Endodermal cell (in vitro differentiated cells): Measurements from ENCODE around the gene DNMT3A. TPM values are rescaled to one million over a fixed set of nuclear protein-coding genes. Genes with fewer than 3 reads are reported as not detected.

ENCODE experiments used
- DNase-seq: peaks from one replicate; pipeline ENCODE4 v3.0.0-alpha.2; 2017
- H3K27ac ChIP-seq: 2 replicates; pipeline ENCODE4 v1.5.1; 2013; ENCODE audit warnings: mild to moderate bottlenecking, low read depth, low read length, moderate library complexity
- H3K27me3 ChIP-seq: 2 replicates; pipeline ENCODE4 v1.6.1; 2013; ENCODE audit warnings: mild to moderate bottlenecking, low read length, moderate library complexity; ENCODE audit not compliant: insufficient read depth, control insufficient read depth, poor library complexity, severe bottlenecking
- H3K36me3 ChIP-seq: 2 replicates; pipeline ENCODE4 v1.7.0; 2013; ENCODE audit warnings: mild to moderate bottlenecking, low read length, moderate library complexity; ENCODE audit not compliant: control insufficient read depth, insufficient read depth
- H3K4me1 ChIP-seq: one replicate; pipeline ENCODE4 v1.7.0; 2013; ENCODE audit warnings: low read length; ENCODE audit not compliant: control insufficient read depth, insufficient read depth
- H3K4me3 ChIP-seq: 2 replicates; pipeline ENCODE4 v1.5.1; 2013; ENCODE audit warnings: mild to moderate bottlenecking, low read length, moderate library complexity
- H3K9ac ChIP-seq: 2 replicates; pipeline ENCODE4 v1.6.1; 2013; ENCODE audit warnings: mild to moderate bottlenecking, low read length, moderate library complexity; ENCODE audit not compliant: poor library complexity, severe bottlenecking; ENCODE audit errors: extremely low read depth
- H3K9me3 ChIP-seq: 2 replicates; pipeline ENCODE4 v1.6.1; 2013; ENCODE audit warnings: mild to moderate bottlenecking, low read length, moderate library complexity; ENCODE audit not compliant: control insufficient read depth
- H3K27ac Mint-ChIP-seq: 2 replicates; pipeline ENCODE4 v1.8.0; 2020; ENCODE audit warnings: mixed read lengths
- H3K27me3 Mint-ChIP-seq: 2 replicates; pipeline ENCODE4 v1.8.0; 2021; ENCODE audit warnings: mild to moderate bottlenecking, mixed read lengths; ENCODE audit not compliant: insufficient read depth
- H3K36me3 Mint-ChIP-seq: 2 replicates; pipeline ENCODE4 v1.8.0; 2020; ENCODE audit warnings: low read depth, mixed read lengths
- H3K4me1 Mint-ChIP-seq: 2 replicates; pipeline ENCODE4 v1.8.0; 2020; ENCODE audit warnings: mixed read lengths
- H3K4me3 Mint-ChIP-seq: 2 replicates; pipeline ENCODE4 v1.8.0; 2020; ENCODE audit warnings: mild to moderate bottlenecking, moderate library complexity, mixed read lengths
- H3K9me3 Mint-ChIP-seq: 2 replicates; pipeline ENCODE4 v1.8.0; 2020; ENCODE audit warnings: mild to moderate bottlenecking, mixed read lengths
- WGBS, 2 experiments: methylation state at CpG; one replicate each; pipeline versions ENCODE4 v1.1.5 to v1.1.7; 2013; ENCODE audit warnings: missing lambda C conversion rate in 2 of 2, mixed read lengths in 1 of 2; ENCODE audit not compliant: insufficient coverage in 1 of 2, insufficient read length in 1 of 2; 5-methylcytosine and 5-hydroxymethylcytosine counted together
- total RNA-seq, 2 donors: library from RNA; stranded (reverse); fragmentation: NEBNext Ultra II Directional in 1 of 2; extraction: Animal tissue kit (Norgen Biotek cat#: 25700) in 1 of 2; gene quantifications; 2 replicates in 1 of 2; 3 replicates in 1 of 2; pipeline ENCODE4 v1.2.1, GENCODE V29; 2021
- TF ChIP-seq, protein P1 (sequence below): fragments of 200-600 bp; sonication (generic); conservative IDR thresholded peaks from 2 replicates; pipeline ENCODE4 v1.5.0; 2021; ENCODE audit warnings: antibody characterized with exemption, mild to moderate bottlenecking

Gene DNMT3A
- total RNA-seq, 2 donors from 2014 or later = 124 to 139 TPM

- DNase-seq = no peak
- H3K9me3 ChIP-seq = no peaks in the 10 kb centered on the region
- H3K36me3 Mint-ChIP-seq = no peaks in the 10 kb centered on the region
- no peak overlapping the region for H3K4me3 Mint-ChIP-seq
- 92% methylated on average over 4 to 13 of the region's 13 CpGs for WGBS, 2 experiments
- H3K27ac Mint-ChIP-seq = no peak overlapping the region
- no peaks in the 10 kb centered on the region for H3K9me3 Mint-ChIP-seq
- H3K4me3 ChIP-seq = no peak overlapping the region
- TF ChIP-seq, protein P1, sequence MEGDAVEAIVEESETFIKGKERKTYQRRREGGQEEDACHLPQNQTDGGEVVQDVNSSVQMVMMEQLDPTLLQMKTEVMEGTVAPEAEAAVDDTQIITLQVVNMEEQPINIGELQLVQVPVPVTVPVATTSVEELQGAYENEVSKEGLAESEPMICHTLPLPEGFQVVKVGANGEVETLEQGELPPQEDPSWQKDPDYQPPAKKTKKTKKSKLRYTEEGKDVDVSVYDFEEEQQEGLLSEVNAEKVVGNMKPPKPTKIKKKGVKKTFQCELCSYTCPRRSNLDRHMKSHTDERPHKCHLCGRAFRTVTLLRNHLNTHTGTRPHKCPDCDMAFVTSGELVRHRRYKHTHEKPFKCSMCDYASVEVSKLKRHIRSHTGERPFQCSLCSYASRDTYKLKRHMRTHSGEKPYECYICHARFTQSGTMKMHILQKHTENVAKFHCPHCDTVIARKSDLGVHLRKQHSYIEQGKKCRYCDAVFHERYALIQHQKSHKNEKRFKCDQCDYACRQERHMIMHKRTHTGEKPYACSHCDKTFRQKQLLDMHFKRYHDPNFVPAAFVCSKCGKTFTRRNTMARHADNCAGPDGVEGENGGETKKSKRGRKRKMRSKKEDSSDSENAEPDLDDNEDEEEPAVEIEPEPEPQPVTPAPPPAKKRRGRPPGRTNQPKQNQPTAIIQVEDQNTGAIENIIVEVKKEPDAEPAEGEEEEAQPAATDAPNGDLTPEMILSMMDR = no peak
- peaks cover 10% of the 10 kb centered on the region for H3K4me1 ChIP-seq
- H3K9ac ChIP-seq = no peak overlapping the region
- H3K36me3 ChIP-seq = no peaks in the 10 kb centered on the region
- H3K4me1 Mint-ChIP-seq = peaks cover 12% of the 10 kb centered on the region
- H3K27me3 Mint-ChIP-seq = peaks cover 9% of the 10 kb centered on the region
- peaks cover 7% of the 10 kb centered on the region for H3K27me3 ChIP-seq
- no peak overlapping the region for H3K27ac ChIP-seq
These were observed 3.3 kb downstream of the DNMT3A start for GRCh38 chr2:25338401-25338800.

GRCh38 chr2:25337891-25338290 is 3.8 kb downstream of the DNMT3A start:
- Histone ChIP-seq H3K4me3 (no peak overlapping the region), H3K36me3 (no peaks in the 10 kb centered on the region), H3K9ac (no peak overlapping the region), H3K4me1 (peaks cover 10% of the 10 kb centered on the region), H3K27ac (no peak overlapping the region), H3K27me3 (peaks cover 2% of the 10 kb centered on the region), H3K9me3 (no peaks in the 10 kb centered on the region)
- no peaks in the 10 kb centered on the region for H3K36me3 Mint-ChIP-seq
- no peaks in the 10 kb centered on the region for H3K9me3 Mint-ChIP-seq
- TF ChIP-seq, protein P1 = no peak
- no peak for DNase-seq
- no peak overlapping the region for H3K4me3 Mint-ChIP-seq
- 93 to 100% methylated on average over 1 to 7 of the region's 7 CpGs for WGBS, 2 experiments
- no peak overlapping the region for H3K27ac Mint-ChIP-seq
- H3K27me3 Mint-ChIP-seq = peaks cover 3% of the 10 kb centered on the region
- H3K4me1 Mint-ChIP-seq = peaks cover 12% of the 10 kb centered on the region

- Mint-ChIP-seq H3K9me3 (no peaks in the 10 kb centered on the region), H3K27ac (no peak overlapping the region), H3K4me3 (no peak overlapping the region), H3K36me3 (no peaks in the 10 kb centered on the region), H3K27me3 (no peaks in the 10 kb centered on the region), H3K4me1 (peaks cover 12% of the 10 kb centered on the region)
- H3K4me1 ChIP-seq = peaks cover 10% of the 10 kb centered on the region
- no peak for DNase-seq
- TF ChIP-seq, protein P1 = no peak
- H3K36me3 ChIP-seq = no peaks in the 10 kb centered on the region
- WGBS, 2 experiments = 89 to 93% methylated on average over 5 to 10 of the region's 10 CpGs
- no peak overlapping the region for H3K27ac ChIP-seq
- H3K9me3 ChIP-seq = no peaks in the 10 kb centered on the region
- no peaks in the 10 kb centered on the region for H3K27me3 ChIP-seq
- H3K4me3 ChIP-seq = no peak overlapping the region
- no peak overlapping the region for H3K9ac ChIP-seq
These were observed 4.4 kb downstream of the DNMT3A start for GRCh38 chr2:25337276-25337675.
